HG02970 (cell line): ENCODE results near the gene FIGLA.
"Not testable (repeated sequence)": the region's sequence is repeated elsewhere in the genome, so short reads cannot be mapped to it uniquely, and the experiment has no call there.

Experiments
- ATAC-seq: cut with Tn5 transposase; IDR thresholded peaks from one replicate; pipeline ENCODE4 v1.9.1; 2021; ENCODE audit warnings: mild to moderate bottlenecking, moderate library complexity, moderate number of reproducible peaks; ENCODE audit not compliant: unreplicated experiment, low FRiP score

Gene FIGLA

GRCh38 chr2:70808983-70809958 is 18.8 kb upstream of the FIGLA start:
- ATAC-seq, result no peak

GRCh38 chr2:70807828-70808118 is 17.3 kb upstream of the FIGLA start:
- no peak for ATAC-seq

- no peak for ATAC-seq
Observed at GRCh38 chr2:70807102-70807827, 16.8 kb upstream of the FIGLA start.

- ATAC-seq, result no peak
Observed at GRCh38 chr2:70806620-70807019, 16.2 kb upstream of the FIGLA start.

GRCh38 chr2:70806013-70806412 is 15.6 kb upstream of the FIGLA start:
- no peak for ATAC-seq

GRCh38 chr2:70801607-70802263 is 11.3 kb upstream of the FIGLA start:
- ATAC-seq, result no peak

- ATAC-seq, result no peak
Observed at GRCh38 chr2:70799706-70800105, 9.3 kb upstream of the FIGLA start.

GRCh38 chr2:70797996-70798395 is 7.6 kb upstream of the FIGLA start:
- ATAC-seq, result not testable (repeated sequence)

- ATAC-seq, result no peak
Observed at GRCh38 chr2:70797506-70797905, 7.1 kb upstream of the FIGLA start.

GRCh38 chr2:70796262-70796661 is 5.8 kb upstream of the FIGLA start:
- ATAC-seq, result no peak

- no peak for ATAC-seq
Observed at GRCh38 chr2:70795164-70795995, 4.9 kb upstream of the FIGLA start.

- no peak for ATAC-seq
Observed at GRCh38 chr2:70793450-70793849, 3.0 kb upstream of the FIGLA start.

- no peak for ATAC-seq
Observed at GRCh38 chr2:70789304-70790135, 923 bp downstream of the FIGLA start.

GRCh38 chr2:70785137-70785911 is 5.1 kb downstream of the FIGLA start:
- no peak for ATAC-seq

- ATAC-seq, result no peak
Observed at GRCh38 chr2:70784320-70784719, 6.1 kb downstream of the FIGLA start.

GRCh38 chr2:70779911-70780545 is 10.4 kb downstream of the FIGLA start:
- ATAC-seq, result no peak

GRCh38 chr2:70779491-70779890 is 11.0 kb downstream of the FIGLA start:
- ATAC-seq, result no peak

- no peak for ATAC-seq
Observed at GRCh38 chr2:70778676-70779075, 11.8 kb downstream of the FIGLA start.
